GM18909 (cell line): ENCODE measurements around the gene CAMSAP1.

Source experiments
- ATAC-seq: cut with Tn5 transposase; IDR thresholded peaks from one replicate; pipeline ENCODE4 v1.9.1; 2021; ENCODE audit warnings: mild to moderate bottlenecking; ENCODE audit not compliant: unreplicated experiment, poor library complexity

CAMSAP1 gene

GRCh38 chr9:135799261-135799660 lies 108.1 kb downstream of the CAMSAP1 start:
- no peak for ATAC-seq

GRCh38 chr9:135798263-135798585 lies 109.1 kb downstream of the CAMSAP1 start:
- no peak for ATAC-seq

GRCh38 chr9:135797507-135798262 lies 109.7 kb downstream of the CAMSAP1 start:
- no peak for ATAC-seq

DNA sequence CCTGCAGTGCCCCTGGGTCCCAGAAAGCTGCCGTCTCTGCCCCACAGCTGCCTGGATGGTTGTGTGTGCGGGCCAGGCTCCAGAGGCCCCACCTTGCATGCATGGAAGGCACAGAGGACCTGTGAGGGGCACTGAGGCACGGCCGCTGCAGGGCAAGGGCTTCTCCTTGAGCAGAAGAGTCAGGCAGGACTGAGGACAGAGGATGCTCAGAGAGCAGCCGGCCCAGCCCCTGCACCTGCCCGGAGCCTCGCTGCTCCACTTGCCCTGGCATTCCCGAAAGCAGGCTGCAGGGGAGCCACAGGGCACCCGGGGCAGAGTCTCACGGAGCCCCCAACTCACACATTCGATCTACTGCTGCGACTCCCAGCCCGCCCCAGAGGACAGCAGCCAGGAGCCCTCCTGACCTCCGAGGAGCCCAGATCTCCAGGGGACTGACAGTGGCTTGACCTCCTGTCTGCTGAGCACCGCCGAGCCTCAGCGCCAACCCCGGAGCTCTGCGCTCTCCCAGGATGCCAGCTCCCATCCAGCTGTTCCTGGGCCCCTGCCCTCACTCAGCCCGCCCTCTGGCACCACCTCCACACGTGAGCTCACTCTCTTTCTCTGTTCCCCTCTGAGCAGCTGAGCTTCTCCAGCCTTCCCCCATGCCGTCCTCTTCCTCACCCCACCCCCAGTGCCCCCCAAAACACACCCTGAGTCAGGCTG lies 110.4 kb downstream of the CAMSAP1 start:
- no peak for ATAC-seq

DNA sequence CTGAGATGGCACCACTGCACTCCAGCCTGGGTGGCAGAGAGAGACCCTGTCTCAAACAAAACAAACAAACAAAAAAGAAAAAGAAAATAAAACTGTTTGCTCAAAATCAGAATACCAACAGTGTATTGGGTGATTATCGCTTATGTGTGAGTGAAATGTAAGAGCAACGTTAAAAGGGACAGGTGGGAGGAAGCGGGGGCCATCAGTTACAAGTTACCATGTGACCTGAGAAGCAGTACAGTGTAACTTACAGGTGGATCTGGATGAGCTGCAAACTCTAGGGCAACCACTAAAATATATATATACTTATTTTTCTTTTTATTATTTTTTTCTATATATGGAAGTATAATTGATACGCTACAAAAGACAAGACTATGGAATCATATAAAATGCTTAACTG lies 112.0 kb downstream of the CAMSAP1 start:
- ATAC-seq: no peak

GRCh38 chr9:135794361-135794885 lies 112.9 kb downstream of the CAMSAP1 start:
- no peak for ATAC-seq

DNA sequence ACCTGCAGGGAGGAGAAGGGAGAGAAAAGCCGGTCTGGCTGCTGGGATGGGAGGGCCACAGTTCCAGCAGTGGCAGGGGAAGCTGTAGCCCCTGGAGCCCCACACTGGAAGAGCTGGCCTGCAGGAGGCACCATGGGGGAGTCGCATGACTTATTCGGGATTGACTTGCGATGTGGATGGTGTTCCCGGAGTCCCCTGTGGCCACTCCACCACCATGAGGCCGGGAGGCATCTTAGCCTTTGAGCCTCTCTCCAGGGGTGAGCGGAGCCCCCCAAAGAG lies 113.3 kb downstream of the CAMSAP1 start:
- ATAC-seq: no peak

DNA sequence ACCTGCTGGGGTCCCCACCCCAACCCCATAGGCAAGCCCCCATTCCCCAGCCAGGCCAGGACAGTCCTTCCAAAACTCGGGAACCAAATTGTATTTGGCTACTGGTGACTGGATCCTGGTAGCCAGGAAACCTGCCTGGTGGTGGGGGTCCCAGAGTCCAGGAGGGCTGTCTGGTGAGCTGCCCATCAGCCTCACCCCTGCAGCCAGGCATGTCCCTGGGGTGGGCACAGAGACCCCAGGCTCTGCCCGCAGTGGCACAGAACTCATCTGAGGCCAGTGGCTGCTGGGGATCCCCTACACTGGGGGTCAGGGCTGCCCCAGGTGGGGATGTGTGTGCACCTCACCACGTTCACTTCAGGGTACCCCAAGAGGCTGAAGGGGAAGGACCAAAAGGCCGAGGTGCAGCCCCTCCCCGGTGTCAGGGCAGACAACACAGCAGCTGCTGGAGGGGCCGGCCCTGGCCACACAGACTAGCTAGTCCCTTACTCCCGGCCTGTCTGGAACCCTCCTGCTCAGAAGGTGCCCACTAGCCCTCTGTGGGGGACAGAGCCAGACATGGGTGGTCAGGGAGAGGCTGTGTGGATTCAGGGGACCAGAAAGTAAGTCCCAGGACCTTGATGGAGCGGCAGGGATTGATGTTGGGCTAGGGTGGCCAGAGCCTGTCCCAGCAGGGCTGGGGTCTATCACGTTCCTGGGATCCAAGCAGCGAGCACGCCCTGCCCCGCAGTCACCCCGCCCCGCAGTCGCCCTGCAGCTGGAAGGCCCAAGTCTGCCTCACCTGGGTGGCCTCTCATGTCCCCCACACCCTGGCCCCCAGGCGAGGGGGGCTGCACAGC lies 113.9 kb downstream of the CAMSAP1 start:
- no peak for ATAC-seq

- ATAC-seq: no peak
These were observed 114.8 kb downstream of the CAMSAP1 start for GRCh38 chr9:135792268-135793128.

- ATAC-seq: no peak
These were observed 115.7 kb downstream of the CAMSAP1 start for GRCh38 chr9:135791431-135792267.

DNA sequence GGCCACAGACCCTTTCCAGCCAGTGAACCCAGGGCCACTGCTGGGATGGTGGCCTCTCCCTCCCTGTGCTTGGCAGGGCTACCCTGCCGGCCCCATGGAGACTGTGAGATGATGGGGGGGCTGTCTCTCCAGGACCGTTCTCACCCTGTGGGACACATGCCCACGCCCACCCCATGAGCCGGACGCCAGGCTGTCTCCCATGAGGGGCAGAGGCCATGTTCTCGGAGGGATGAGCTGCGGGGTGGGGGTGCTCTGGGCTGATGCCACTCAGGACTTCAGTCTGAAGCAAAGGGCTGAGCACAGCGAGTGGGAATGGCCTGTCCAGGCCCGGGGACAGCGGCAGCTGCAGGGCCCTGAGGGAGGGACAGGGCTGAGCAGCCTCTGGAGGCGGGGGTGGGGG lies 116.5 kb downstream of the CAMSAP1 start:
- no peak for ATAC-seq

DNA sequence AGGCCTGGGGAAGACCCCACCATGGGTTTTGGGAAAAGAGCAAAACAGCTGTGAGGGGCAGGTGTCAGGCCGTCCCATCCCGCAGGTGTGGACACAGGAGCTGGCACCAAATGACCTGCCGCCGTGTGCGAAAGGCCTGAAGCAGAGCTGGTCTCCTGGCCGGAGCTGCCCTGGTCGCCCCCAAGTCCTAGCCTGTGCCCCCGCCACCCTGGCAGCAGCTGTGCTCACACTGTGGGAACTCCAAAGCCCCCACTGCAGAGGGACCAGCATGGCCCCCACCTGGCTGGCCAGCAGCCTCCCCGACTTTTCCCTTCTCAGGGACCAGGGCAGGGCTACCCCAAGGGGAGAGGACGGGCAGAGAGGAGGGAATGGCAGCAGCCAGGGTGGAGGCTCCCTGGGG lies 117.0 kb downstream of the CAMSAP1 start:
- ATAC-seq: no peak

GRCh38 chr9:135789838-135790291 lies 117.5 kb downstream of the CAMSAP1 start:
- ATAC-seq: no peak

DNA sequence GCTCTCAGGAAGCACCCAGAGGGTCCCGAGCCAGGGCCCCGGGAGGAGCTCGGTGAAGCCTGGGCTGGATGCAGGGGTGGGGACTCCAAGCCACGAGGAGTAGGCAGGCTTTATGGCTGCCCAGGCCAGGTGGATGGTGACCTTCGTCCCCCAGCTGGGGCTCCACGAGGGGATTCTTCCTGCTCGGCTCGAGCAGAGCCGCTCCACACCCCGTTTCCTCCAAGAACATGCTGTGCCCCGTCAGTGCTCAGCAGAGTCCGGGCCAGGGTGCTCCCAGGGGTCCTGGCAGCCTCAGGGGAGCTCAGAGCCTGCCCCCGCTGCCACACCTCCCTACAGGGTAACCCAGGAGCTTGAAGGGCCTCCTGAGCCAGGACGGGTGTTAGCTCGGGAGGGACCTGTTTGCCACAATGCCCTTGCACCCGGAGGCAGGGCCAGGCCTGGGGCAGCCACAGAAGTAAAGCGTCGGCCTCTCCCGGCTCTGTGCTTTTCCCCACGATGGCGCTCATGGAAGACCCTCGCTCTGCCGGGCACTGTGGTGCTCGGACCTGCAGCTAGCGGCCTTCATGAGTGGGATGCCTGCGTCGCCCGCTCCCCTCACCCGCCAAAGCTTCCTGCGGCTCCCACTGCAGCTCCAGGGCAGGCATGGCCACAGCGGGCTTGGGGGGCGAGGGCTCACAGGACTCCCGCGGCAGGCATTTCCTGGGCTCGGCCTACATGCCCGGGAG lies 118.6 kb downstream of the CAMSAP1 start:
- no peak for ATAC-seq

DNA sequence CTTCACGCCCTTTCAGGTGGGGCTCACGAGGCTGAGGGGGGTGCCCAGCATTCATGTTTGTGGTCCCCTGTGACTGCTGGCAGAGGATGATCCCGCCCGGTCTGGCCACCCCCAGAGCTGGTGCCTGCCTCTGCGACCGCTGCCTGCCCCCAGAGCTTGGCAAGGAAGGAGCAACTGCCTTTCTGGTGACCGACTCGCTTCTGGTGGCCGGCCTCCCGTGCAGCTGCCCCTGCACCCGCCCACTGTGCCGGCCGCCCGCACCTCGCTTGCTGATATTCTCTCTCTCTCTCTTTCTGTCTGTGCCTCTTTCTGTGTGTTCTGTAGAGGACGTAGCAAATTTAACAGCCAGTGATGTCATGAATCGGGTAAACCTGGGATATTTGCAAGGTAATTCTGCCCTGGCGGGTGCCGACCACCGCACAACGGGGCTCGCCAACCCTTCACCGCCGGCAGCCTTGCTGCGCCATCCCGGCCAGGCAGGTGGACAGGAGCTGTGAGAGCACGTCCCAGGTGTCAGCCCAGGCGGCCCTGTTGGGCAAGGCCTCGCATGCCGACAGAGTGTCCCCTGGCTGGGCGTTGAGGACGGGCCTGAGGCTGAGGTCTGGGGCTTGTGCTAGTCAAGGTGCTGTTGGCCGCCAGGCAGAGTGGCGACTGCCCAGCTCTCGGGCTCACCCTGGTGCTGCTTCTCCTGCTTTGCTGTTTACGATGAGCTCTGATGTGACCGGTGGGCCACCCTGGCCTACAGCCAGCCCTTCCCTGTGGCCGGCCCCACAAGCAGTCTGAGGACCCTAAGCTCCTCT lies 119.4 kb downstream of the CAMSAP1 start:
- no peak for ATAC-seq

GRCh38 chr9:135787317-135787716 lies 120.0 kb downstream of the CAMSAP1 start:
- ATAC-seq: no peak

GRCh38 chr9:135786146-135786690 lies 121.1 kb downstream of the CAMSAP1 start:
- ATAC-seq: no peak
